ENCODE data around the gene LUC7L3.

GRCh38 chr17:50691550-50692447 lies 27.6 kb upstream of the LUC7L3 start:
- no peak for TF ChIP-seq CTCF (IDR thresholded peaks at IDR 0.05; ENCODE audit: low read length)
- TF ChIP-seq EZH2 (IDR thresholded peaks at IDR 0.05; ENCODE audit: borderline replicate concordance, low read length), result no peak

Measured in OCI-LY1 (cell line).